MM.1S (cell line): ENCODE results near the gene PPP2R2C.

Source experiments
- DNase-seq: peaks from one replicate; pipeline ENCODE4 v3.0.0-alpha.2; 2015
- H2AFZ ChIP-seq: fragments of 300-600 bp; sonication (generic); 2 replicates; pipeline ENCODE4 v1.6.0; 2016; ENCODE audit warnings: antibody characterized with exemption, low read length
- H3F3A ChIP-seq: fragments of 300-600 bp; sonication (generic); 2 replicates; pipeline ENCODE4 v1.6.1; 2016; ENCODE audit warnings: mild to moderate bottlenecking, antibody characterized with exemption, low read length, moderate library complexity, mixed read lengths; ENCODE audit not compliant: insufficient read depth
- H3K27ac ChIP-seq: fragments of 300-600 bp; sonication (generic); 2 replicates; pipeline ENCODE4 v1.5.1; 2016; ENCODE audit warnings: mild to moderate bottlenecking, low read length
- H3K27me3 ChIP-seq: fragments of 300-600 bp; sonication (generic); replicated peaks from 2 replicates; pipeline ENCODE4 v1.6.0; 2016; ENCODE audit warnings: low read length; ENCODE audit not compliant: insufficient read depth
- H3K36me3 ChIP-seq: fragments of 300-600 bp; sonication (generic); replicated peaks from 2 replicates; pipeline ENCODE4 v1.6.1; 2016; ENCODE audit warnings: mild to moderate bottlenecking, low read length, mixed read lengths; ENCODE audit not compliant: insufficient read depth
- H3K4me1 ChIP-seq: fragments of 300-600 bp; sonication (generic); 2 replicates; pipeline ENCODE4 v1.6.1; 2016; ENCODE audit warnings: low read length, mixed read lengths
- H3K4me2 ChIP-seq: fragments of 300-600 bp; sonication (generic); 2 replicates; pipeline ENCODE4 v1.6.0; 2016; ENCODE audit warnings: low read depth, low read length
- H3K4me3 ChIP-seq: fragments of 300-600 bp; sonication (generic); 2 replicates; pipeline ENCODE4 v1.5.1; 2016; ENCODE audit warnings: low read length, mixed read lengths
- H3K79me2 ChIP-seq: fragments of 300-600 bp; sonication (generic); 2 replicates; pipeline ENCODE4 v1.6.1; 2016; ENCODE audit warnings: mixed run types, low read length, mixed read lengths
- H3K9ac ChIP-seq: fragments of 300-600 bp; sonication (generic); 2 replicates; pipeline ENCODE4 v1.6.1; 2016; ENCODE audit warnings: low read length, mixed read lengths
- H3K9me2 ChIP-seq: fragments of 300-600 bp; sonication (generic); replicated peaks from 2 replicates; pipeline ENCODE4 v1.6.1; 2016; ENCODE audit warnings: mild to moderate bottlenecking, low read length, mixed read lengths; ENCODE audit not compliant: insufficient read depth
- H3K9me3 ChIP-seq: fragments of 300-600 bp; sonication (generic); replicated peaks from 2 replicates; pipeline ENCODE4 v1.6.1; 2016; ENCODE audit warnings: mild to moderate bottlenecking, low read length, mixed read lengths; ENCODE audit not compliant: insufficient read depth
- H4K20me1 ChIP-seq: fragments of 300-600 bp; sonication (generic); 2 replicates; pipeline ENCODE4 v1.6.1; 2016; ENCODE audit warnings: mild to moderate bottlenecking, low read length, moderate library complexity, mixed read lengths; ENCODE audit not compliant: insufficient read depth
- CTCF ChIP-seq: fragments of 300-600 bp; sonication (generic); IDR thresholded peaks from 2 replicates; pipeline ENCODE4 v1.5.1; 2016; ENCODE audit warnings: antibody characterized with exemption, low read length, mixed read lengths
- EZH2 ChIP-seq: fragments of 300-600 bp; sonication (generic); optimal IDR thresholded peaks from 2 replicates; pipeline ENCODE3; 2017; ENCODE audit warnings: low read depth, mild to moderate bottlenecking, antibody characterized with exemption, low read length, mixed read lengths
- EZH2phosphoT487 ChIP-seq: fragments of 300-600 bp; sonication (generic); IDR thresholded peaks from 2 replicates; pipeline ENCODE4 v1.6.1; 2018; ENCODE audit warnings: antibody characterized with exemption, low read length

Gene PPP2R2C

GRCh38 chr4:6299875-6300274, 172.5 kb downstream of the PPP2R2C start:
- Histone ChIP-seq H4K20me1 (no peaks in the 10 kb centered on the region), H3K4me2 (no peak overlapping the region), H3K4me1 (no peaks in the 10 kb centered on the region), H3K79me2 (no peaks in the 10 kb centered on the region), H3K27ac (no peak overlapping the region), H3K9ac (no peak overlapping the region), H3K27me3 (no peaks in the 10 kb centered on the region), H3K4me3 (no peak overlapping the region), H3F3A (no peaks in the 10 kb centered on the region), H2AFZ (no peak overlapping the region), H3K9me3 (no peaks in the 10 kb centered on the region), H3K9me2 (no peaks in the 10 kb centered on the region), H3K36me3 (0 out of 2 replicates have a peak, but pooled peaks cover 8% of the 10 kb centered on the region)
- DNase-seq: no peak
- TF ChIP-seq EZH2phosphoT487 (no peak), EZH2 (no peak), CTCF (no peak)

GRCh38 chr4:6298852-6299251, 173.6 kb downstream of the PPP2R2C start:
- H2AFZ ChIP-seq: no peak overlapping the region
- no peak overlapping the region for H3K27ac ChIP-seq
- no peaks in the 10 kb centered on the region for H3K9me2 ChIP-seq
- no peaks in the 10 kb centered on the region for H4K20me1 ChIP-seq
- H3K9ac ChIP-seq: no peak overlapping the region
- H3F3A ChIP-seq: no peaks in the 10 kb centered on the region
- no peaks in the 10 kb centered on the region for H3K27me3 ChIP-seq
- no peak overlapping the region for H3K4me2 ChIP-seq
- H3K79me2 ChIP-seq: no peaks in the 10 kb centered on the region
- no peak overlapping the region for H3K4me3 ChIP-seq
- TF ChIP-seq EZH2phosphoT487 (no peak), CTCF (no peak), EZH2 (no peak)
- no peaks in the 10 kb centered on the region for H3K9me3 ChIP-seq
- no peak for DNase-seq
- 0 out of 2 replicates have a peak, but pooled peaks cover 8% of the 10 kb centered on the region for H3K36me3 ChIP-seq
- H3K4me1 ChIP-seq: no peaks in the 10 kb centered on the region

GRCh38 chr4:6298035-6298434, 174.4 kb downstream of the PPP2R2C start:
- H3K36me3 ChIP-seq: 0 out of 2 replicates have a peak, but pooled peaks cover 8% of the 10 kb centered on the region
- H3K27me3 ChIP-seq: no peaks in the 10 kb centered on the region
- H3K4me2 ChIP-seq: no peak overlapping the region
- no peak for DNase-seq
- H3F3A ChIP-seq: no peaks in the 10 kb centered on the region
- no peak overlapping the region for H3K4me3 ChIP-seq
- no peaks in the 10 kb centered on the region for H3K9me2 ChIP-seq
- H3K27ac ChIP-seq: no peak overlapping the region
- TF ChIP-seq EZH2 (no peak), CTCF (no peak), EZH2phosphoT487 (no peak)
- no peaks in the 10 kb centered on the region for H4K20me1 ChIP-seq
- no peaks in the 10 kb centered on the region for H3K9me3 ChIP-seq
- H2AFZ ChIP-seq: no peak overlapping the region
- H3K9ac ChIP-seq: no peak overlapping the region
- no peaks in the 10 kb centered on the region for H3K79me2 ChIP-seq
- no peaks in the 10 kb centered on the region for H3K4me1 ChIP-seq
